Cardiac fibroblast (primary cell): ENCODE results near the gene ZNF576.
A peak's percentile ranks its signal among the peaks of the same experiment; 100 is the strongest.
"Not testable (repeated sequence)": the region's sequence is repeated elsewhere in the genome, so short reads cannot be mapped to it uniquely, and the experiment has no call there.

Experiments used
- DNase-seq, 2 donors: peaks; one replicate each; pipeline versions ENCODE4 v3.0.0 to v3.0.0-alpha.2; 2010; ENCODE audit warnings: low read depth in 2 of 2
- H3K4me3 ChIP-seq, 2 donors: replicated peaks in 1 of 2; 1 replicate in 1 of 2; 2 replicates in 1 of 2; pipeline ENCODE4 v1.5.1; 2011; ENCODE audit warnings: low read depth in 2 of 2, low read length in 2 of 2, mild to moderate bottlenecking in 2 of 2, moderate library complexity in 1 of 2
- CTCF ChIP-seq: IDR thresholded peaks from one replicate; pipeline ENCODE4 v1.5.1; 2011; ENCODE audit warnings: low read depth, mild to moderate bottlenecking, low read length, inconsistent platforms

Gene ZNF576

GRCh38 chr19:43586346-43586745, 10.0 kb upstream of the ZNF576 start:
- no peak for TF ChIP-seq CTCF
- H3K4me3 ChIP-seq, result no peak overlapping the region
- DNase-seq, result no peak

- H3K4me3 ChIP-seq, DNase-seq: not testable (repeated sequence)
Measured at GRCh38 chr19:43587029-43587428, 9.4 kb upstream of the ZNF576 start.

GRCh38 chr19:43589277-43589676, 7.1 kb upstream of the ZNF576 start:
- no peak for DNase-seq
- no peak overlapping the region for H3K4me3 ChIP-seq
- no peak for TF ChIP-seq CTCF

- DNase-seq, result no peak
- no peak for TF ChIP-seq CTCF
Measured at GRCh38 chr19:43589678-43590077, 6.7 kb upstream of the ZNF576 start.

GRCh38 chr19:43591904-43592772, 4.3 kb upstream of the ZNF576 start:
- DNase-seq, result no peak
- no peak overlapping the region for H3K4me3 ChIP-seq
- no peak for TF ChIP-seq CTCF

More at GRCh38 chr19:43589678-43590077, 6.7 kb upstream of the ZNF576 start:
- H3K4me3 ChIP-seq, result no peak overlapping the region

GRCh38 chr19:43592800-43593350, 3.5 kb upstream of the ZNF576 start:
- no peak for TF ChIP-seq CTCF
- DNase-seq, result no peak
- H3K4me3 ChIP-seq, result no peak overlapping the region

- TF ChIP-seq CTCF, result no peak
- peak overlapping the region; percentile 61 to 78 for H3K4me3 ChIP-seq
- DNase-seq, result no peak
Measured at GRCh38 chr19:43594081-43594697, 2.2 kb upstream of the ZNF576 start.
